GM04503 (cell line): Measurements from ENCODE around the gene YARS1.

Experiments
- DNase-seq: peaks from one replicate; pipeline ENCODE4 v3.0.0-alpha.2; 2012; ENCODE audit warnings: low read depth

The YARS1 gene

GRCh38 chr1:32763221-32763620 lies 53.9 kb downstream of the YARS1 start:
- DNase-seq = no peak

GRCh38 chr1:32761936-32762335 lies 55.2 kb downstream of the YARS1 start:
- DNase-seq = no peak

- no peak for DNase-seq
Observed at GRCh38 chr1:32761253-32761877, 55.8 kb downstream of the YARS1 start.

DNA sequence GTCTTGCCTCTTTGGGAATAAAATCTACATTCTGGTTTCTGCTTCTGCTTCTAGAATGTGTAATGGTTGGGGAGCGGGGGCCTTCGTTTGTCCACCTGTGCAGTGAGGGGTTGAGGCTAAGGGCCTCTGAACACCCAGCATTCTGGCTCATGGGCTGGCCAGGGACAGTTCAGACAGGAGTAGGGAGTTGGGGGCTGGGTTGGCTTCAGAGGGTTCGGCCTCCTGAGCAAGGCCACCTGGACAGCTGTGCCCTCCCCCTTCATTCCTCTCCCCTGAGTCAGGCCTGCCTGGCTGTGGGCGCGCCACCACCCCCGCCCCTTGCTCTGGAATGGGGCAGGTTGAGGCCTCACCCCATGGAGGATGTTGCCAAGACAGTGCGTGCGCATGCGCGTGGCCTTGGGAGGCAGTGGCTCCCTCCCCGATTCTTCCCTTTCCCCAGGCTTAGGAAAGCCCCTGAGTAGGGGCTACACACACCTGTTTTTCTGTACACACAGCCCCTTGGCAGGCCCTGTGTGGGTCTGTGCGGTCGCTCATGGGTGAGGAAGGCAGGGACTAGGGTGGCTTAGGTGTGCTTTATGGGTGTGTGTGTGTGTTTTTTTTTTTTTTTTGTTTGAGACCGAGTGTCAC lies 57.0 kb downstream of the YARS1 start:
- no peak for DNase-seq

GRCh38 chr1:32759521-32759981 lies 57.6 kb downstream of the YARS1 start:
- no peak for DNase-seq

GRCh38 chr1:32758795-32759430 lies 58.2 kb downstream of the YARS1 start:
- no peak for DNase-seq

DNA sequence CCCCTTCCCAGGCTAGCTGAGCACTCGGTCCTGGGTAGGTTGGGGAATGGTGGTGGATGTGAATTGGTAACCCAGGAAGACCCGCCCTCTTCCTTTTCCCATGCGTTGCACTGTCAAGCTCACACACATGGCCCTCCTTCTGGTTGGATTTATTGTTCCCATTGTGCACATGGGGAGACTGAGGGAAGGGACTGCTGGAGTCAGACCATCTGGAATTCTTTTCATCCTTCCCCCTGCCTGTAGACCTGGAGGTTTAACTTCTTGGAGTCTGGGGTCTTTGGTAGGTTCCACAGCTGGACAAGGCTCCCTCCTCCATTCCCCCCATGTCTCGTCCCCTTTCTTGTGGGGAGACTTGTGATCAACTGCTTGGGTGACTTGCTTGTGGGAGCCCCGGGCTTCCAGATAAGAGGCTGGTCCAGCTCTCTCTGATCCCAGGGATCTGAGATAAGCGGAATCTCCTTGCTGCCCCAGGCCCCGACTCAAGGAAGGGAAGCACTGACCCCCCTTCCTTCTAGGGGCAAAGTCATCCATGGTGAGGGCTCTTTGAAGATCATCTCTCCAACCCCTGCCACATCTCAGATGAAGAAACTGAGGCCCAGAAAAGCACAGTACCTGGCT lies 58.9 kb downstream of the YARS1 start:
- DNase-seq = no peak

DNA sequence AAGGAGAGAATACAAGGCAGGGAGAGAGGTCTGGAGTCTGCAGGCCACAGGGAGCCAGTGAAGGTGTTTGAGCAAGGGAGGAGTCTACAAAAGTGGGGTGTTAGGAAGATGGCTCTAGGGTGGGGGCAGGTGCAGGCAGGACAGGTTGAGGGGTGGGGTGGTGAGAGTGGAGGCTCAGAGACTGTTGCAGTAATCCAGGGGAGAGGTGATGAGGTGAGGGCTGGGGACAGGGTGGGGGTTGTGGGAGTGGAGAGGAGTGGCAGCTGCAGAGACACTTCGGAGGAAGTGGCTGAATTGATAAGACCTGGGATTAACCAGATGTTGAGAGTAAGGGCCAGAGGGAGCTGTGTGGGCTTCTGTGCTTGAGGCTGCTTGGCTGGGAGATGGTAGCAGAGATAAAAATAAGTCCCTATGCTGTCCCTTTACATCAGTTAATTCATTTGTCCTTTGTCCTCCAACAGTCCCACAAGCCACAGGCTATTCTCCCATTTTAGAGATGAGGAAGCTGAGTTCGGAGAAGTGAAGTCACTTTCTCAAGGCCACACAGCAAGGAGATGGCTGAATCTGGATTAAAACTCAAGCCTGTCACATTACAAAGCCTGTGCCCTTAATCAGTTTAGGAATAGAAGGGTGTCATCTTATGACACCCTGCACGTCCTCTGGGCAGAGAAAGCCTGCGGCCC lies 59.8 kb downstream of the YARS1 start:
- no peak for DNase-seq

DNA sequence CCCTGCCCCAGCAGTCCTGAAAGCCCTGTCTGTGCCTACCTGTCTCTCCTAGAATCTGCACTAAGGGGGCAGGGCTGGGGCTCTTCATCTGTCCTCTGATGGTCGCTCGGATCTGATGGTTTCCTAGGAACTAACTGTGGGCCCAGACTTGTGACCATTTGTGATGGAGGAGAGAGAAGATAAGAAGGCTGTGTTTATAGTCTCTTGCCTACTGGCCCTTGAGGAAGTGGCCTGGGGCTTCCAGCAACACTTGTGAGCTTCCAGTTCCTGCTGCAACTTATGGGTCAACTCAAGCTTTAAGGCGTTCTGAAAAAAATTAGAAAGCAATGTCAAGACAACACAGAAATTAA lies 61.4 kb downstream of the YARS1 start:
- no peak for DNase-seq

DNA sequence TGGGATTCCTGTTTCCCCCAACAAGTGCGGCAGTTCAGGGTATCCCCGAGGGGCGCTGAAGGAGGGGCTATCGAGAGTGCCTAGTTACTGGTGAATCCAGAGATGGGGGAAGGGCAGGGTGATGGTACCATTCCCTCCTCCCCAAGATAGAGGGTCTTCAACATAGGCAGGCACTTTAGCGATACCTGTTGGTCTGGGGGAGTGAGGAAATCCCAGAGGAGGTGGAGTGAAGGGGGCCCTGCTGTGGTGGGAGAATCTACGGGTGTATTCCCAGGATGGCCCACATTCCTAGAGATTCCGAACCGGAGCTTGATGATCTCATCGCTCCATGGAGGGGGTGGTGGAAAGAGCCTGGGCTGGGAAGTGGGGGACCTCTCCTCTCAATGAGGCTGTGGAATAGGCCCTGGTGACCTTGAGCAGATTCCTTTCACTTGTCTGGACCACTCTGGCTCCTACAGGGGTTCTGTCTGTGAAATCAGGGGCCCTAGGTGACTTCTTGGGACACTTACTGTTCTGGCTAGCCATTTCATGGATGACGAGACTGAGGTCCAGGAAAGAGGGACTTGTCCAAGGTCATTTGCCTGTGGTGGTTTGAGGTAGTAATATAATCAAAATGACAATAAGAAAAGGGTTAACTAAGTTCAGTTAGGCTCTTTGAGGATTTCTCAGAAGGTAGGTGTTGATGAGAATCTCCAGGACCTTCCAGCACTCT lies 61.9 kb downstream of the YARS1 start:
- DNase-seq = no peak

GRCh38 chr1:32754317-32755097 lies 62.7 kb downstream of the YARS1 start:
- DNase-seq = no peak

GRCh38 chr1:32753532-32754316 lies 63.4 kb downstream of the YARS1 start:
- DNase-seq = no peak

- DNase-seq = no peak
Observed at GRCh38 chr1:32749771-32750170, 67.4 kb downstream of the YARS1 start.

DNA sequence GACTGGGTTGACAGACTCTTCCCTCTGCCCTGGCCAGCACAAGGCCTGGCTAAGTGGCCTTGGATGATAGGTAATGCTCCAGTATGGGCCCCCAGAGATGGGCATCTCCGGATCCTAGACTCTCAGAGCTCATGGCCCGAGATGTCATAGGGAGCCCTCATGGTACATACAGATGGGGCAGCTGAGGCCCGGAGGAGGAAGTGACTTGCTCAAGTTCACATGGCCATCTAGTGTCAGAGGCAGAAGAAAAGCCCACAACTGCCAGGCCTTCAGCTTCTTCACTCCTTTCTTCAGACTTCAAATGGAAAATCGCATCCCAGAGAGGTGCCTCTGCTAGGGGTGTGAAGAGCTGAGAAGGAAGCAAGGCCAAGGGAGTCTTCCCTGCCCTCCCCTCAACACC lies 67.8 kb downstream of the YARS1 start:
- DNase-seq = no peak

GRCh38 chr1:32748926-32749325 lies 68.2 kb downstream of the YARS1 start:
- no peak for DNase-seq

- DNase-seq = no peak
Observed at GRCh38 chr1:32748348-32748747, 68.8 kb downstream of the YARS1 start.

- no peak for DNase-seq
Observed at GRCh38 chr1:32746130-32746529, 71.0 kb downstream of the YARS1 start.

DNA sequence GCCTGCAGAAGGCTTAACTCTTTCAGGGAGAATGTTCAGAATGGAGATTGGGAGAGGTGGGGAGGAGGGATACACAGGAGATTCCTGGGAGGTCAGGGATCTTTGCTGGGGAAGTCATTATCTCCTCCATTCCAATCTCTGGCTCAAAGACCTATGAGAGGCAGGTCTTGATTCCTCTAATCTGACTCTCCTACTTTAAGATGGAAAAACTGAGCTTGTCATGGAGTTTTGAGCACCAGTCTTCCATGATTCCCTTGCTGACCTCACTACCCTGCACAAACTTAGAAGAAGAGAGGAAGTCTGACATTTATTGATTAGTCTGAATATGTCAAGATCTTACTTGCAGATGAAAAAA lies 73.1 kb downstream of the YARS1 start:
- DNase-seq = no peak

GRCh38 chr1:32743380-32744070 lies 73.6 kb downstream of the YARS1 start:
- DNase-seq = no peak

- DNase-seq = no peak
Observed at GRCh38 chr1:32742956-32743355, 74.2 kb downstream of the YARS1 start.
